M059J (cell line): ENCODE measurements around the gene TAL1. TPM values are rescaled to one million over a fixed set of nuclear protein-coding genes. Genes with fewer than 3 reads are reported as not detected.

Source experiments
- DNase-seq: peaks from one replicate; pipeline ENCODE4 v3.0.0-alpha.2; 2012; ENCODE audit warnings: low read depth
- total RNA-seq: library from RNA; depleted of rRNA; stranded (reverse); fragments of >200 nt; shearing (Covaris generic); gene quantifications from 2 replicates; pipeline ENCODE4 v1.2.3, GENCODE V29; 2014

Gene TAL1
- total RNA-seq, 1 experiment from 2014 or later, result not detected

- DNase-seq, result no peak
Observed at GRCh38 chr1:47188791-47189785, 42.9 kb downstream of the TAL1 start.

GRCh38 chr1:47187926-47188250, 44.1 kb downstream of the TAL1 start:
- no peak for DNase-seq

- DNase-seq, result no peak
Observed at GRCh38 chr1:47187231-47187925, 44.6 kb downstream of the TAL1 start.

- DNase-seq, result no peak
Observed at GRCh38 chr1:47186267-47187185, 45.5 kb downstream of the TAL1 start.

- no peak for DNase-seq
Observed at GRCh38 chr1:47184822-47185677, 47.0 kb downstream of the TAL1 start.

- peak; percentile 34 for DNase-seq
Observed at GRCh38 chr1:47184090-47184821, 47.8 kb downstream of the TAL1 start.

GRCh38 chr1:47183308-47184089, 48.5 kb downstream of the TAL1 start:
- DNase-seq, result no peak

GRCh38 chr1:47182676-47183235, 49.3 kb downstream of the TAL1 start:
- no peak for DNase-seq

GRCh38 chr1:47181955-47182675, 49.9 kb downstream of the TAL1 start:
- peak; percentile 64 for DNase-seq

- DNase-seq, result no peak
Observed at GRCh38 chr1:47181095-47181954, 50.7 kb downstream of the TAL1 start.

GRCh38 chr1:47180603-47181094, 51.4 kb downstream of the TAL1 start:
- peak; percentile 29 for DNase-seq

- no peak for DNase-seq
Observed at GRCh38 chr1:47179988-47180563, 51.9 kb downstream of the TAL1 start.

GRCh38 chr1:47179017-47179987, 52.7 kb downstream of the TAL1 start:
- peak; percentile 92 for DNase-seq

GRCh38 chr1:47178654-47179016, 53.4 kb downstream of the TAL1 start:
- DNase-seq, result no peak

- DNase-seq, result no peak
Observed at GRCh38 chr1:47178020-47178419, 54.0 kb downstream of the TAL1 start.
